Keratinocyte (primary cell): ENCODE data around the gene MPP2. TPM values are rescaled to one million over a fixed set of nuclear protein-coding genes. Genes with fewer than 3 reads are reported as not detected.

Experiments
- DNase-seq: peaks from one replicate; pipeline ENCODE4 v3.0.0-alpha.2; 2011; ENCODE audit warnings: low read depth, missing footprints, low spot score
- FAIRE-seq: peaks from 2 replicates; lab custom pipeline; 2011; peaks lifted over from hg19 to GRCh38; lab: Jason Lieb, UNC
- H2AFZ ChIP-seq: 2 replicates; pipeline ENCODE4 v1.6.0; 2012; ENCODE audit warnings: low read length, control low read depth, inconsistent platforms; ENCODE audit not compliant: control insufficient read depth
- H3K27ac ChIP-seq: 2 replicates; pipeline ENCODE4 v1.5.1; 2011; ENCODE audit warnings: low read length; ENCODE audit not compliant: control insufficient read depth, insufficient read depth
- H3K27me3 ChIP-seq: 3 replicates; pipeline ENCODE4 v1.6.0; 2011; ENCODE audit warnings: low read length; ENCODE audit not compliant: control insufficient read depth, insufficient read depth; ENCODE audit errors: extremely low read depth
- H3K36me3 ChIP-seq, 2 experiments: 2 replicates in 1 of 2; 3 replicates in 1 of 2; pipeline ENCODE4 v1.5.1; 2011; ENCODE audit warnings: low read length in 2 of 2, mild to moderate bottlenecking in 1 of 2; ENCODE audit not compliant: control insufficient read depth in 2 of 2, insufficient read depth in 2 of 2; ENCODE audit errors: extremely low read depth in 1 of 2
- H3K4me1 ChIP-seq: 3 replicates; pipeline ENCODE4 v1.5.1; 2011; ENCODE audit warnings: low read length; ENCODE audit not compliant: control insufficient read depth, insufficient read depth; ENCODE audit errors: extremely low read depth
- H3K4me2 ChIP-seq: 3 replicates; pipeline ENCODE4 v1.6.0; 2011; ENCODE audit warnings: low read depth, low read length; ENCODE audit not compliant: control insufficient read depth, insufficient read depth; ENCODE audit errors: extremely low read depth
- H3K4me3 ChIP-seq, 3 experiments: fragments of 200-600 bp in 1 of 3; sonication (generic) in 1 of 3; 2 replicates in 2 of 3; 3 replicates in 1 of 3; pipeline ENCODE4 v1.5.1; 2011 to 2016; ENCODE audit warnings: low read length in 3 of 3, mild to moderate bottlenecking in 3 of 3, control low read depth in 2 of 3, inconsistent platforms in 1 of 3, low read depth in 1 of 3, mixed read lengths in 1 of 3, mixed run types in 1 of 3, moderate library complexity in 1 of 3; ENCODE audit not compliant: control insufficient read depth in 2 of 3, insufficient read depth in 2 of 3; ENCODE audit errors: extremely low read depth in 1 of 3
- H3K79me2 ChIP-seq: 2 replicates; pipeline ENCODE4 v1.6.0; 2012; ENCODE audit warnings: low read length; ENCODE audit not compliant: control insufficient read depth, insufficient read depth
- H3K9ac ChIP-seq: 3 replicates; pipeline ENCODE4 v1.6.0; 2011; ENCODE audit warnings: low read length; ENCODE audit not compliant: control insufficient read depth, insufficient read depth; ENCODE audit errors: extremely low read depth
- H3K9me1 ChIP-seq: 3 replicates; pipeline ENCODE4 v1.6.0; 2011; ENCODE audit warnings: low read length; ENCODE audit not compliant: control insufficient read depth, insufficient read depth; ENCODE audit errors: extremely low read depth
- H3K9me3 ChIP-seq: 2 replicates; pipeline ENCODE4 v1.5.1; 2012; ENCODE audit warnings: low read depth, low read length; ENCODE audit not compliant: control insufficient read depth
- H4K20me1 ChIP-seq: 3 replicates; pipeline ENCODE4 v1.6.0; 2011; ENCODE audit warnings: low read length; ENCODE audit not compliant: control insufficient read depth, insufficient read depth; ENCODE audit errors: extremely low read depth
- CTCF ChIP-seq, 3 experiments: IDR thresholded peaks in 1 of 3; conservative IDR thresholded peaks in 1 of 3; optimal IDR thresholded peaks in 1 of 3; 2 replicates in 2 of 3; 3 replicates in 1 of 3; pipeline versions ENCODE3 to v1.5.1; 2011; ENCODE audit warnings: low read length in 3 of 3, mild to moderate bottlenecking in 3 of 3, moderate library complexity in 2 of 3, control low read depth in 1 of 3, inconsistent platforms in 1 of 3; ENCODE audit not compliant: insufficient read depth in 2 of 3; ENCODE audit errors: extremely low read depth in 1 of 3
- EZH2 ChIP-seq: IDR thresholded peaks from one replicate; pipeline ENCODE4 v1.6.1; 2012; ENCODE audit warnings: inconsistent platforms, mild to moderate bottlenecking, low read length, moderate library complexity
- dilution Hi-C: fragments of 300-500 bp; cut with MboI; formaldehyde crosslinking; loops from one replicate; pipeline ENCODE4 v1.7.0; 2020; ENCODE audit warnings: low sequenced_read_pairs; ENCODE audit not compliant: extremely low pct_ligation_motif_present
- polyA plus RNA-seq, 5 experiments: library from polyadenylated mRNA; depleted of rRNA in 3 of 5; stranded (reverse) in 3 of 5; stranded (forward) in 1 of 5; unstranded in 1 of 5; fragments of >200 nt; gene quantifications; 1 replicate in 1 of 5; 2 replicates in 3 of 5; 3 replicates in 1 of 5; pipeline versions ENCODE4 v1.2.1 to v1.2.3, GENCODE V29; 2011 to 2012; ENCODE audit warnings: missing spikeins in 2 of 5, low read depth in 1 of 5, low replicate concordance in 1 of 5

Gene MPP2
- polyA plus RNA-seq, 1 donor (not counting 4 experiments of a cell fraction or from before 2014, with no cell fraction given): 0.12 TPM

- no peak for TF ChIP-seq CTCF (optimal IDR thresholded peaks at IDR 0.05 in 1 of 3, IDR thresholded peaks at IDR 0.05 in 1 of 3, conservative IDR thresholded peaks at IDR 0.05 in 1 of 3; ENCODE audit: extremely low read depth in 1 of 3, insufficient read depth in 2 of 3, low read length in 3 of 3)
- no peak for TF ChIP-seq EZH2
- H3K27me3 ChIP-seq: no peaks in the 10 kb centered on the region
- no peaks in the 10 kb centered on the region for H3K9me1 ChIP-seq
- no peak for FAIRE-seq
- no peaks in the 10 kb centered on the region for H4K20me1 ChIP-seq
- H3K4me1 ChIP-seq: no peaks in the 10 kb centered on the region
- no peak for DNase-seq
- H3K4me3 ChIP-seq: no peak overlapping the region
- H3K36me3 ChIP-seq: no peaks in the 10 kb centered on the region
- H2AFZ ChIP-seq: no peak overlapping the region
- no peaks in the 10 kb centered on the region for H3K79me2 ChIP-seq
- no peak overlapping the region for H3K4me2 ChIP-seq
- H3K9me3 ChIP-seq: no peaks in the 10 kb centered on the region
- H3K27ac ChIP-seq: no peak overlapping the region
- dilution Hi-C loops: no loop called here
- no peak overlapping the region for H3K9ac ChIP-seq
Observed at GRCh38 chr17:43882761-43883415, 24.4 kb downstream of the MPP2 start.

- no peak overlapping the region for H3K27ac ChIP-seq
- no peak overlapping the region for H3K4me2 ChIP-seq
- H4K20me1 ChIP-seq: no peaks in the 10 kb centered on the region
- no peaks in the 10 kb centered on the region for H3K4me1 ChIP-seq
- H3K36me3 ChIP-seq: no peaks in the 10 kb centered on the region
- TF ChIP-seq CTCF (optimal IDR thresholded peaks at IDR 0.05 in 1 of 3, IDR thresholded peaks at IDR 0.05 in 1 of 3, conservative IDR thresholded peaks at IDR 0.05 in 1 of 3; ENCODE audit: extremely low read depth in 1 of 3, insufficient read depth in 2 of 3, low read length in 3 of 3): no peak
- no peaks in the 10 kb centered on the region for H3K9me3 ChIP-seq
- H3K9me1 ChIP-seq: no peaks in the 10 kb centered on the region
- FAIRE-seq (no peak), DNase-seq (no peak)
- H3K9ac ChIP-seq: no peak overlapping the region
- no peak overlapping the region for H3K4me3 ChIP-seq
- H3K79me2 ChIP-seq: no peaks in the 10 kb centered on the region
- no peak overlapping the region for H2AFZ ChIP-seq
- dilution Hi-C loops: no loop called here
- no peaks in the 10 kb centered on the region for H3K27me3 ChIP-seq
Observed at GRCh38 chr17:43881758-43882505, 25.4 kb downstream of the MPP2 start.
